B cell (primary cell): Measurements from ENCODE around the gene EXD3. TPM values are rescaled to one million over a fixed set of nuclear protein-coding genes. Genes with fewer than 3 reads are reported as not detected.
"Not testable (repeated sequence)": the region's sequence is repeated elsewhere in the genome, so short reads cannot be mapped to it uniquely, and the experiment has no call there.

ENCODE experiments used
- ATAC-seq: fragments of 200-7000 bp; cut with Tn5 transposase; one replicate; pipeline ENCODE4 v1.10.0; 2021; ENCODE audit warnings: low read depth, mild to moderate bottlenecking, moderate number of reproducible peaks, moderate library complexity
- CTCF ChIA-PET: fragments of 350-600 bp; sonication (Branson Sonifier 250); formaldehyde crosslinking; loops from one replicate; lab custom pipeline; 2021; ENCODE audit warnings: antibody characterized with exemption, inconsistent platforms; lab: Charles Lee
- POLR2A ChIA-PET: fragments of 350-600 bp; sonication (Branson Sonifier 250); formaldehyde crosslinking; loops from one replicate; lab custom pipeline; 2021; ENCODE audit warnings: antibody characterized with exemption; lab: Charles Lee
- DNase-seq: peaks from one replicate; pipeline ENCODE4 v3.0.0; 2013
- H2AFZ ChIP-seq: 2 replicates; pipeline ENCODE4 v1.6.1; 2012; ENCODE audit warnings: mild to moderate bottlenecking, low read depth, low read length; ENCODE audit not compliant: insufficient read depth, poor library complexity, severe bottlenecking
- H3K27ac ChIP-seq, 2 donors: 1 replicate in 1 of 2; 2 replicates in 1 of 2; pipeline ENCODE4 v1.5.1; 2012 to 2013; ENCODE audit warnings: low read length in 2 of 2, mild to moderate bottlenecking in 2 of 2, moderate library complexity in 1 of 2
- H3K27me3 ChIP-seq, 4 experiments: fragments of 200-600 bp in 1 of 4; sonication (generic) in 1 of 4; replicated peaks in 1 of 4; 1 replicate in 2 of 4; 2 replicates in 2 of 4; pipeline versions ENCODE4 v1.6.1 to v1.7.0; 2013 to 2016; ENCODE audit warnings: low read length in 3 of 4, mild to moderate bottlenecking in 2 of 4, mixed read lengths in 1 of 4, moderate library complexity in 1 of 4; ENCODE audit not compliant: insufficient read depth in 4 of 4, control insufficient read depth in 3 of 4; ENCODE audit errors: control extremely low read depth in 1 of 4
- H3K36me3 ChIP-seq, 2 experiments: replicated peaks in 1 of 2; 1 replicate in 1 of 2; 2 replicates in 1 of 2; pipeline versions ENCODE4 v1.6.1 to v1.7.1; 2013; ENCODE audit warnings: low read length in 1 of 2; ENCODE audit not compliant: insufficient read depth in 2 of 2, control insufficient read depth in 1 of 2; ENCODE audit errors: control extremely low read depth in 1 of 2, extremely low read depth in 1 of 2
- H3K4me1 ChIP-seq, 2 donors: fragments of 200-600 bp in 1 of 2; sonication (generic) in 1 of 2; 1 replicate in 1 of 2; 2 replicates in 1 of 2; pipeline versions ENCODE4 v1.5.1 to v1.6.1; 2013 to 2017; ENCODE audit warnings: low read length in 2 of 2; ENCODE audit not compliant: control insufficient read depth in 2 of 2, insufficient read depth in 2 of 2
- H3K4me2 ChIP-seq: replicated peaks from 2 replicates; pipeline ENCODE3; 2012; ENCODE audit warnings: mild to moderate bottlenecking, low read depth, low read length; ENCODE audit not compliant: poor library complexity, severe bottlenecking
- H3K4me3 ChIP-seq, 5 experiments: fragments of 200-600 bp in 1 of 5; sonication (generic) in 1 of 5; 1 replicate in 3 of 5; 2 replicates in 2 of 5; pipeline versions ENCODE4 v1.5.1 to v1.7.0; 2011 to 2016; ENCODE audit warnings: low read length in 4 of 5, mild to moderate bottlenecking in 4 of 5, low read depth in 2 of 5, control low read depth in 1 of 5, moderate library complexity in 1 of 5; ENCODE audit not compliant: insufficient read depth in 1 of 5; ENCODE audit errors: control extremely low read depth in 1 of 5, extremely low read depth in 1 of 5
- H3K79me2 ChIP-seq: fragments of 200-600 bp; sonication (generic); one replicate; pipeline ENCODE4 v1.6.0; 2016; ENCODE audit warnings: low read length; ENCODE audit not compliant: control insufficient read depth, insufficient read depth
- H3K9ac ChIP-seq: fragments of 200-600 bp; sonication (generic); 2 replicates; pipeline ENCODE4 v1.6.1; 2017; ENCODE audit warnings: mild to moderate bottlenecking, low read length, moderate library complexity
- H3K9me3 ChIP-seq, 3 donors: one replicate each; pipeline versions ENCODE4 v1.6.1 to v1.7.1; 2013; ENCODE audit warnings: low read length in 2 of 3; ENCODE audit not compliant: control insufficient read depth in 2 of 3, insufficient read depth in 1 of 3; ENCODE audit errors: control extremely low read depth in 1 of 3
- H4K20me1 ChIP-seq: 2 replicates; pipeline ENCODE4 v1.6.0; 2012; ENCODE audit warnings: mild to moderate bottlenecking, low read length; ENCODE audit not compliant: insufficient read depth, control insufficient read depth, poor library complexity, severe bottlenecking
- H3K27ac Mint-ChIP-seq: one replicate; pipeline ENCODE4 v1.8.0; 2021; ENCODE audit warnings: mixed read lengths
- H3K27me3 Mint-ChIP-seq: one replicate; pipeline ENCODE4 v1.8.0; 2021; ENCODE audit warnings: mixed read lengths
- H3K4me1 Mint-ChIP-seq: one replicate; pipeline ENCODE4 v1.8.0; 2021; ENCODE audit warnings: mixed read lengths
- H3K4me3 Mint-ChIP-seq: one replicate; pipeline ENCODE4 v1.8.0; 2021; ENCODE audit warnings: mixed read lengths
- H3K9me3 Mint-ChIP-seq: one replicate; pipeline ENCODE4 v1.8.0; 2022; ENCODE audit warnings: mixed read lengths; ENCODE audit not compliant: insufficient read depth
- EZH2 ChIP-seq: IDR thresholded peaks from 2 replicates; pipeline ENCODE4 v1.6.1; 2012; ENCODE audit warnings: borderline replicate concordance, low read depth, mild to moderate bottlenecking, moderate library complexity, low read length; ENCODE audit not compliant: insufficient read depth, poor library complexity, severe bottlenecking
- WGBS: methylation state at CpG from one replicate; pipeline ENCODE4 v1.1.5; 2013; ENCODE audit warnings: missing lambda C conversion rate; ENCODE audit not compliant: insufficient coverage; 5-methylcytosine and 5-hydroxymethylcytosine counted together
- intact Hi-C: fragments of 100-400 bp; cut with micrococcal nuclease; formaldehyde crosslinking; loops from one replicate; pipeline ENCODE4 v1.10.0; 2022
- polyA plus RNA-seq: library from polyadenylated mRNA; depleted of rRNA; stranded (reverse); fragments of >200 nt; gene quantifications from 2 replicates; pipeline ENCODE4 v1.2.3, GENCODE V29; 2012
- total RNA-seq, 2 donors: library from RNA; stranded (reverse); fragments of 120-200 nt in 1 of 2; gene quantifications; 1 replicate in 1 of 2; 2 replicates in 1 of 2; pipeline versions ENCODE4 v1.2.3 to v1.2.4, GENCODE V29; 2013 to 2022
- TF ChIP-seq, protein P1 (sequence below): fragments of 200-600 bp; IDR thresholded peaks from one replicate; pipeline ENCODE4 v1.8.0; 2022; ENCODE audit warnings: antibody characterized with exemption, mild to moderate bottlenecking

Gene EXD3
- total and polyA plus RNA-seq, 2 donors (not counting 1 experiment from before 2014, with no cell fraction given), result 22.5 to 23.7 TPM

- Histone ChIP-seq H3K9me3 (peaks cover 0 to 8% (median 0%) of the 10 kb centered on the region in 3 donors), H3K27ac (no peak overlapping the region), H3K4me2 (no peak overlapping the region), H3K79me2 (no peaks in the 10 kb centered on the region), H3K36me3 (no peaks in the 10 kb centered on the region), H4K20me1 (no peaks in the 10 kb centered on the region), H3K4me1 (no peaks in the 10 kb centered on the region), H3K4me3 (no peak overlapping the region), H2AFZ (no peak overlapping the region), H3K9ac (no peak overlapping the region), H3K27me3 (no peaks in the 10 kb centered on the region)
- CTCF ChIA-PET, result no interaction called here
- Mint-ChIP-seq H3K27me3 (peaks cover 4% of the 10 kb centered on the region), H3K4me3 (no peak overlapping the region), H3K4me1 (no peaks in the 10 kb centered on the region), H3K27ac (no peak overlapping the region), H3K9me3 (no peaks in the 10 kb centered on the region)
- DNase-seq (no peak), ATAC-seq (no peak)
- WGBS, result 93% methylated on average over 6 of the region's 7 CpGs
- intact Hi-C loops, result no loop called here
- TF ChIP-seq EZH2, result no peak
- TF ChIP-seq, protein P1, sequence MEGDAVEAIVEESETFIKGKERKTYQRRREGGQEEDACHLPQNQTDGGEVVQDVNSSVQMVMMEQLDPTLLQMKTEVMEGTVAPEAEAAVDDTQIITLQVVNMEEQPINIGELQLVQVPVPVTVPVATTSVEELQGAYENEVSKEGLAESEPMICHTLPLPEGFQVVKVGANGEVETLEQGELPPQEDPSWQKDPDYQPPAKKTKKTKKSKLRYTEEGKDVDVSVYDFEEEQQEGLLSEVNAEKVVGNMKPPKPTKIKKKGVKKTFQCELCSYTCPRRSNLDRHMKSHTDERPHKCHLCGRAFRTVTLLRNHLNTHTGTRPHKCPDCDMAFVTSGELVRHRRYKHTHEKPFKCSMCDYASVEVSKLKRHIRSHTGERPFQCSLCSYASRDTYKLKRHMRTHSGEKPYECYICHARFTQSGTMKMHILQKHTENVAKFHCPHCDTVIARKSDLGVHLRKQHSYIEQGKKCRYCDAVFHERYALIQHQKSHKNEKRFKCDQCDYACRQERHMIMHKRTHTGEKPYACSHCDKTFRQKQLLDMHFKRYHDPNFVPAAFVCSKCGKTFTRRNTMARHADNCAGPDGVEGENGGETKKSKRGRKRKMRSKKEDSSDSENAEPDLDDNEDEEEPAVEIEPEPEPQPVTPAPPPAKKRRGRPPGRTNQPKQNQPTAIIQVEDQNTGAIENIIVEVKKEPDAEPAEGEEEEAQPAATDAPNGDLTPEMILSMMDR, result no peak
- POLR2A ChIA-PET, result no interaction called here
Measured at GRCh38 chr9:137342482-137342881, 80.5 kb downstream of the EXD3 start.

DNA sequence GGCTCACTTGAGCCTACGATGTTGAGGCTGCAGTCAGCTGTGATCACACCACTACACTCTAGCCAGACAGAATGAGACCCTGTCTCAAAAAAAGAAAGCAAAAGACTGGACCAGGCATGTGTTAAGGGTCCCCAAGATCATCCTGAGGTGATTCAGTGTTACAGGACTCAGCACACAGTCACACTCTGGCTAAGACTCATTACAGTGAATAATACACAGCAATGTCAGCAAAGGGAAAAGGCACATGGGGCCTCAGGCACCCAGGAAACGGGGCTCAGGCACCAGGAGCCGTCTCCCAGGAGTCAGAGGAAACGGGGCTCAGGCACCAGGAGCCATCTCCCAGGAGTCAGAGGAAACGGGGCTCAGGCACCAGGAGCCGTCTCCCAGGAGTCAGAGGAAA lies 81.7 kb downstream of the EXD3 start:
- no peak overlapping the region for H3K27ac Mint-ChIP-seq
- no peaks in the 10 kb centered on the region for H3K27me3 ChIP-seq
- H3K9me3 ChIP-seq, result peaks cover 0 to 5% (median under 1%) of the 10 kb centered on the region in 3 donors
- H3K36me3 ChIP-seq, result no peaks in the 10 kb centered on the region
- no peak overlapping the region for H3K4me3 ChIP-seq
- H3K9me3 Mint-ChIP-seq, result no peaks in the 10 kb centered on the region
- TF ChIP-seq EZH2, result no peak
- TF ChIP-seq, protein P1, result no peak
- intact Hi-C loops, result no loop called here
- peaks cover 4% of the 10 kb centered on the region for H3K27me3 Mint-ChIP-seq
- ChIA-PET POLR2A (no interaction called here), CTCF (no interaction called here)
- H3K9ac ChIP-seq, result no peak overlapping the region
- no peak for DNase-seq
- H4K20me1 ChIP-seq, result no peaks in the 10 kb centered on the region
- ATAC-seq, result no peak
- no peak overlapping the region for H2AFZ ChIP-seq
- no peaks in the 10 kb centered on the region for H3K79me2 ChIP-seq
- no peaks in the 10 kb centered on the region for H3K4me1 ChIP-seq
- H3K4me1 Mint-ChIP-seq, result no peaks in the 10 kb centered on the region
- no peak overlapping the region for H3K27ac ChIP-seq
- 0% methylated on average over 1 of the region's 6 CpGs for WGBS
- no peak overlapping the region for H3K4me2 ChIP-seq
- H3K4me3 Mint-ChIP-seq, result no peak overlapping the region

GRCh38 chr9:137339908-137340462 lies 83.0 kb downstream of the EXD3 start:
- CTCF ChIA-PET, DNase-seq, H3K79me2 ChIP-seq, H3K4me1 ChIP-seq, H3K27ac ChIP-seq, H3K27me3 ChIP-seq, H3K27ac Mint-ChIP-seq, POLR2A ChIA-PET, H3K36me3 ChIP-seq, H3K4me2 ChIP-seq, H2AFZ ChIP-seq, H3K4me3 Mint-ChIP-seq, ATAC-seq, H3K4me1 Mint-ChIP-seq, H3K9ac ChIP-seq, H3K9me3 Mint-ChIP-seq, H3K4me3 ChIP-seq, intact Hi-C loops, H3K27me3 Mint-ChIP-seq, H3K9me3 ChIP-seq, H4K20me1 ChIP-seq: not testable (repeated sequence)
- 98% methylated on average over 4 of the region's 12 CpGs for WGBS
